H4 (cell line): ENCODE data around the gene ADAMTS20. TPM values are rescaled to one million over a fixed set of nuclear protein-coding genes. Genes with fewer than 3 reads are reported as not detected.

ENCODE experiments used
- DNase-seq: peaks from one replicate; pipeline ENCODE4 v3.0.0-alpha.2; 2015; ENCODE audit warnings: low spot score
- total RNA-seq: library from RNA; depleted of rRNA; stranded (reverse); fragments of >200 nt; shearing (Covaris generic); gene quantifications from 2 replicates; pipeline ENCODE4 v1.2.3, GENCODE V29; 2014

Gene ADAMTS20
- total RNA-seq, 1 experiment from 2014 or later: 0.04 TPM

DNA sequence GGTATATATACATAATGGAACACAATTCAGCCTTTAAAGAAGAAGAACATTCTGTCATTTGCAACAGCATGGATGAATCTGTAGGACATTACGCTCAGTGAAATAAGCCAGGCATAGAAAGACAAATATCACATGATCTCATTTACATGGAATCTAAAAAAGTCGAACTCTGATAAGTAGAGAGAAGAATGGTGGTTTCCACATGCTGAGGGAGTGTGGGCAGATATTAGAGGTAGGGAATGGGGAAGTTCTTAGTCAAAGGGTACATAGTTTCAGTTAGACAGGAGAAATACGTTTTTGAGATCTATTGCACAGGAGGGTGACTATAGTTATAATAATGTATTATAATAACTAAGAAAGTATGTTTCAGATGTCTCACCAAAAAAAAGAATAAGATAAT lies 71.4 kb downstream of the ADAMTS20 start:
- no peak for DNase-seq

- no peak for DNase-seq
Observed at GRCh38 chr12:43462741-43463140, 89.3 kb downstream of the ADAMTS20 start.

- DNase-seq: no peak
Observed at GRCh38 chr12:43462080-43462479, 89.9 kb downstream of the ADAMTS20 start.

- no peak for DNase-seq
Observed at GRCh38 chr12:43459285-43459684, 92.7 kb downstream of the ADAMTS20 start.

DNA sequence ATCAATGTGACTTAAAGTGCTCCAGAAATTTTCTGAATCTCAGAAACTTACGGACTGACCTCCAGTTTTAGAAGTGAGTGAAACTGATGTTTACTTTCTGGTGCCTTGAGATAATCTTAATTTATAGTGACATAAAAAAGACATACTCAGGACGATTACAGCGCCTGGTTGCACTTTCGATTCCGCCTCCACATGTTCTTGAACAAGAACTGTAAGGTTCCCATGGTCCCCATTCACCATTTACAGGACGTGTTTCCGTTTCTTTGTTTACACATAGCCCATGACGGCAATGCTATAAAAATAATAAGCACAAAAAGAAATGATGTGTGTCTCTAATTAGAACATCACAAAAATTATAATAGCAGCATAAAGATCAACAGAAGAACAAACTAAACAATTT lies 98.2 kb downstream of the ADAMTS20 start:
- DNase-seq: peak; percentile 72

GRCh38 chr12:43444940-43445564 lies 107.0 kb downstream of the ADAMTS20 start:
- peak; percentile 39 for DNase-seq

DNA sequence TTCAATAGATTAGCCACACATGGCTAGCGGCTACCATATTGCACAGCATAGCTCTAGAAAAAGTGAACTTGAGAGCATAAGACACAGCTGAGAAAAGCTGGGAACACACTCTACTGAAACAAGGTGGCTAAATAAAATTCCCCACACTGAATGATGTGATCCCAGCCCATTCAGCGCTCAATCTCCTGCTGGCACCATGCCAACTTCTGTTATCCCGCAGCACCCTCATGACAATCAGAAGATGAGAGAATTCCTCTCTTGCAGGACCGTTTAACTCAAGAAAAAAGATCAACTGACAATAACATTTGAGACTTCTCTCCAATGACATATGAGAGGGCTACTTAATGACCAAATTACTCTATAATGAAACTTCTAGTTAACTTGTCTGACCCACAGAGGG lies 115.4 kb downstream of the ADAMTS20 start:
- no peak for DNase-seq

DNA sequence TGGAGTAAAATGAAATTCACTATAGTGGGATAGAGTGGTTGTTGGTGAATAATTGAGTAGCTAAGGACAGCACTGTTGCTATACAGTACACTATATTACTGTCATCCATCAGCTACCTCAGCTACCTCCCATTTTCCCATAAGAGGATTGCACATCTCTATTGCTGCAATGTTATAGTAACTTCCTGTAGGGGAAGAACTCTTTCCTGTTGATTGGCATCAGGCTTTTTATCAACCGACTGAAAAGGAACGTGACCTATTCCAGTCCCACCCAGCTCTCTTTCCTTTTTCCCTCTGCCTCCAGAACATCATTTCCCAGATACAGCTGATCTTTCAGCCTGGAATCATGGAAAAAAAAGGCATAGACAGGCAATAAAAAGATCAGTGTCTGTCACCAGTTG lies 117.4 kb downstream of the ADAMTS20 start:
- no peak for DNase-seq

DNA sequence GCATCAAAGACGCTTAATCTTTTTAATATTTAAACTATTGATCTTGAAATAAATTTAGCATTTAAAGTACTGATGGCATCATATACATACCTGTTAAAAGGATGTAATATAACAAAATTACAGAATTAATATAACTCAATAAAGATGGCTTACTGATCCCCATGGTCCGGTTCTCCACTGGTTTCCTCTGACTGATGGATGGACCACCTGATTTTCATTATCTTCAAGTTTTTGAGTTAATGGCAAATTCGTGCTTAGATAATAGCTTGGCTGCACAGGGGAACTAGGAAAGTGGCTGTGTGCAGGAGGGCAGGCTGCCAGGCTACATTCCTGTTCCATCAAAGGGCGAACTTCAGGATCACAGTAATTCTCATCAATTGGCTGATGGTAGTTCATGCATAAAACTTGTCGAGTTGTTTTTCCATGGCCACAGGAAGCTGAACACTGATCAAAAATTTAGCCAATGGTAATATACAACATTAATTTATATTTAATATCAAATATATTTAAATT lies 123.9 kb downstream of the ADAMTS20 start:
- DNase-seq: no peak

DNA sequence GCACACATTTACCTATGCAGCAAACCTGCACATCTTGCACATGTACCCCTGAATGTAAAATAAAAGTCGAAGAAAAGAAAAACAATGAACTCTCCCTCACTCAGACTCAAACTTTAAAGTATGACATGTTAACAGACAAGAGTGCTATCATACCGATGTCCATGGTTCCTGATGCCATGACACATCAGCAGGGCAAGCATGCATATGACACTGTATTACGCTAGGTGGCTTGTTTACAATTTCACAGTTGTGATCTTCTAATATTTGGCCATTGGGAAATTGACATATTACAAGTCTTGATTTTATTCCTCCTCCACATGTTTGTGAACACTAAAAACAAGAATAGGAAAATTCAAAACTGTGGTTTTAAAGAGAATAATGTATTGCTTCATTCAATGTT lies 126.6 kb downstream of the ADAMTS20 start:
- no peak for DNase-seq

DNA sequence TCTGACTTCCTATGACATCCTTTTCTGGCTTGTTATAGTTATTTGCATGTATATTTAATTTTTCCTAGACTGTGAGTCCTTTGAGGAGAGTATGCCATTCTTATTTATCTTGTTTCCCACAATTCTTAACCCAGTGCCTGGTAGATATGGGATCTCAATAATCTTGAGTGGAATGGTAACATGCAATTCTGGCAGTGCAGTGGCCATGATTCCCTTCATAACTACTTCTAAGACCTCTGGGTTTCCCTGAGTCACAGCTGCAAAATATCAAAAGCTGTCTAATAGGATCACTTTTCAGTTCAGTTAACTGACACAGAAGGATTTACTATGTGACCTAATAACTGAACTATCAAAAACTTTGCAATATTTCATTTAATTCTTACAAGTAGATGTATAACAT lies 135.0 kb downstream of the ADAMTS20 start:
- DNase-seq: no peak

- DNase-seq: no peak
Observed at GRCh38 chr12:43407816-43408645, 144.0 kb downstream of the ADAMTS20 start.

DNA sequence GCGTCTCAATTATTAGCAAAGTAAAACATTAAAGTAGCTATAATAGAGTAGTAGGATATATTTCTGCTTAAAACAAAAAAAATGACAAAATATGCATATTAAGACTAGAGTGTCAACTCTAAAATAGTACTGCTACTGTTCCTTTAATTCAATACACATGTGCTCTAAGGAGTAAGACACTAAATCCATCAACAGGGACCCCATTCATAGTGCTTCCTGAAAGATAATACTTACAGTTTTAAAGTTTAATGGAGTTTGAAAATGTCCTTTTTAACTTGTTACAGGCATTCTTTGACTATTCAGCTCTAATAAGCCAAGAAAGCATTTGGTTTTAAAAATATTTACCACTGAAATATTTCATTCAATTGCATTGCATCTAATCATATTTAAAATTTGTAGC lies 145.2 kb downstream of the ADAMTS20 start:
- no peak for DNase-seq

DNA sequence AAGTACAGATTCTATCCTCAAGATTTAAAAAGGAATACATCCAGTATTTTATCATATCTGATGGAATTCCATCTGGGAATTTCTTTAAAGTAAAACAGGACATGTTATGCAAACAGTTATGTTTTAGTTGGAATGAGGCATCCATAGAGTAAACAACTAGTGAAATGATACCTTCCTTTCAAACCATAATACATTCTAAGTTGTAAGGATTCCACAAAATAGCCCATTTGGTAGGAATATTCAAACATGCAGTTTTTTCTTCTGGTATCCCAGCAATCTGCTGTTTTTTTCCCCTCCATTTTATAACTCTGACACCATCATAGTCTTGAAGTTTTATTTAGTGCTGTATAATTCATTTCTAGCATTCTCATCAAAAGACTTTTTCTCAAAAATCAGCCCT lies 149.6 kb downstream of the ADAMTS20 start:
- DNase-seq: no peak

- no peak for DNase-seq
Observed at GRCh38 chr12:43401096-43401495, 150.9 kb downstream of the ADAMTS20 start.

DNA sequence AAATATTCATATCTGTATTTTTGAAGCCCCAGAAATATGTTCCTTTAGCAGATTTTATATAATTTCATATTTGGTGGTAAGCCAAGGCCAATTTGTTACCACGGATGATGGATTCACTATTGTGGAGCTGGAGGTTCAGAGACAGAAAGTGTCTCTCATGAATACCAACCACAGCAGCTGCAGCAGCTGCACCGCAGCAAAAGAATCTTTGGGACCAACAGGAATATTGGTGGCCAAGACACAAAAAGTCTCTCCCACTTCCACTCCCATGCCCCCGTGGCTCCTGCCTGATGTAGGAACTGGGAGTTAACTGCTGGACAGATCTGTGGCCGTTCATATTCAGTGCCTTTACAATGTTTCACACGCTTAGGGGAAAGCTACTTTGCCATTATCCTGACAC lies 155.3 kb downstream of the ADAMTS20 start:
- no peak for DNase-seq

DNA sequence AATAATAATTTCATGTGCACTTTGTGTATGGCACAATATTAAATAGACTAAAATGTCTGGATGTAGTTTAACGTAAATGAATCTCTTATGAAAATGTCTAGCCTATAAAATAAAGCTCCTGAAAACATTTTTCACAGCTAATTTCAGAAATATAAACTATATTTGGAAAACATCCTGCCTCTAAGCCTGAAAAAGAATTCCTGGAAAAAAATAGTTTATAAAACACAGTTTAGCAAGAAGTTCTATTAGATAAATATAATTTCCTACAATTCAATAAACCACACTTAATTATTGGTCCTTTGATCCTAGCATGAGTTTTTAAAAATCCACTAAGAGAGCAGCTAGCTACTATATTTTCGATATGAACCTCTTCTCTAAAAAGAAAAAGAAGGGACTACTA lies 159.9 kb downstream of the ADAMTS20 start:
- DNase-seq: no peak

DNA sequence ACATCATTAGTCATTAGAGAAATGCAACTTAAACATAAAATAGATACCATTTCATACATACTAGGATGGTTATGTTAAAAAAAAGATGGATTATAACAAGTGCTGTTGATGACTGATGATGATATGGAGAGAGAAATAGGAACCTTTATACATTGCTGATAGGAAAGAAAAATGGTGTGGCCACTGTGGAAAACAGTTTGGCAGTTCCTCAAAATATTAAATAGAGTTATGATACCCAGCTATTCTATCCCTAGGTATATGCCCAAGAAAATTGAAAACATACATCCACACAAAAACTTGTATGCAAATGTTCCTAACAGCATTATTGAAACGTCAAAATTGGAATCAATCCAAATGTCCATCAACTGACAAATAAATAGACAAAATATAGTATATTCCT lies 170.1 kb downstream of the ADAMTS20 start:
- DNase-seq: no peak

DNA sequence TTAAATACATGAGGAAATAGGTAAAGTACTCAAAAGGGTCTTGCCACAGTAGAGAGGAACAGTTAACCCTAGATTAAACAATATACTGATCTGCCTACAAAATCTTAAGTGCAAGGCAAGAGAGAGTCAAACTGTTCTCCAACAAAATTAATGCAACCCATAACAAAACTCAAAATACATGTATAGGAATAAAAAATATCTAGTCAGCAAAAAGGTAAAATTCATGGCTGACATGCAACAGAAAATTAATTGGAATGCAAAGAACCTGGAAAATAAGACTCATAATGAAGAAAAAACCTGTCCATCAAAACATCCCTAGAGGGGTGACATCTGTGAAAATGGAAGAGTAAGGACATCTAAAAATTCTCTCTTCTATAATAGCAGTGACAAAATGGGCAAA lies 173.6 kb downstream of the ADAMTS20 start:
- no peak for DNase-seq

GRCh38 chr12:43370263-43370662 lies 181.7 kb downstream of the ADAMTS20 start:
- DNase-seq: peak; percentile 57

DNA sequence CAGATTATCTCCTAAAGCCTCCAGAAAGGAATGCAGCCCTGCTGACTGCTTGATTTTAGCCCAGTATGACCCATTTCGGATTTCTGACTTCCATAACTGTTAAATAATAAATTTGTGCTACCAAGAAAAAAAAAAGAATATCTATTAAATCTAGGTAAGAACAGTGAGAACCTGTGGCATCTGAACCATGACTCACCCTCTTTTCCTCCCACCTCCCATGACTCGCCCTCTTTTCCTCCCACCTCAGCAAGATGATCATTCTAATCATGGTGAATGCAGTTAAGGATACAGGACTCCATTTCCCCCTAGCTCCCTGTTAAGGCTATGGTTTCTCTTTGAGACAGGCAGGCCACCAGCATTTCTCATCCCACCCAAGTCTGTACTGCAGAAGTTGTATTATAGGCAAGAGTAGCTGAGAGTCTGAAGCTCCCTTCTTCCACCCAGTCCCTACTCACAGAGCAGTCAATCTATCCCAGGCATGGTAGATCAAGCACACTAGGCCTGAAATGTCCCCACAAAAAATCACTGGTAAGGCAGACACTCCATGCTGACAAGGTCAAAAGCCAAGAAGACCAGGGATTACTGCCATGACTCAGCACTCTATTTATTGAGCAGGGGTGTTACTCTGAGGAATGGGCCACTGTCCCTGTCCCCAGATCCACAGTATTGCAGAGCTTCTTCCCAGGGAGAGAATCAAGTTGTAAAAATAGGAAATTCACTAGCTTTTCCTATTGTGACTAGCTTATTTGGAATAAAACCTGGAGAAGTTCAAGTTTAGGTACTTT lies 188.9 kb downstream of the ADAMTS20 start:
- DNase-seq: peak; percentile 15

- no peak for DNase-seq
Observed at GRCh38 chr12:43361031-43361710, 190.8 kb downstream of the ADAMTS20 start.
